ENCODE data around the gene RCBTB1. TPM values are rescaled to one million over a fixed set of nuclear protein-coding genes. Genes with fewer than 3 reads are reported as not detected.
"Not testable (repeated sequence)": the region's sequence is repeated elsewhere in the genome, so short reads cannot be mapped to it uniquely, and the experiment has no call there.

The RCBTB1 gene
- total RNA-seq, 1 donor from 2014 or later: 21.6 TPM

DNA sequence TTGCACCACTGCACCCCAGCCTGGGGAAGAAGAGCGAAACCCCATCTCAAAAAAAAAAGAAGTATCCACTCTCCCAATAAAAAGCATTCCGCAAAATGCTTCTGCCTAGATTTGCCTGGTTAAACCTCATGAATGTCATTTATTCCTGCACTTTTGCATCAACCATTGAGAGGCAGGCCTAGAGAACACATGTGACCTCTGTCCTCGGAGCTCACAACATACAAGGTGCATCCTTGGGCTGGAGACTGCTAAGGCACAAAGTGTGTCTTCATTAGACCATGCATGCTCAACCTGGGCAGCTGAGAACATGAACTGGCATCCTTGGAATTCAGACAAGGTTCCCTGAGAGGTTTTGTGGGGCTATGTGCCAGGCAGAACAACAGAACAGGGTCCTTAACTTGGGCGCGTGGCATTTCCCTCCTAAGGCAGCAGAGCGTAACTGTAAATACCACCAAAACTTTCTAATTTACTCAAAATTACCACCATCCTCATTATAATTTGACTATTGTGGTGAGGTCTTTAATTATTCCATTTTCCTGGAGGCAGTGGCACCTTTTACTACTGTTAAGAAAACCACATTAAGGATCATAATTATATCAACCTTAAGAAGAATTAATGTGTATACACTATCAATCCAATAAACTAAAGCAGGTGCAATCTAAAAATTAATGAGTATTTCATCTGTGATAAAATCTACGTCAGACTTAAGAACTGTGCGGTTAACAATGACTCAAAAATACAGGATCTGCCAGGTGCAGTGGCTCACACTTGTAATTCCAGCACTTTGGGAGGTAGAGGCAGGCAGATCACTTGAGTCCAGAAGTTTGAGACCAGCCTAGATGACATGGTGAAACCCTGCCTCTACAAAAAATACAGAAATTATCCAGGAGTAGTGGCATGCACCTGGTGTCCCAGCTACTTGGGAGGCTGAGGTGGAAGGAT lies 13.8 kb downstream of the RCBTB1 start:
- Histone ChIP-seq H3K4me3 (no peak overlapping the region), H3K4me1 (peaks cover 11% of the 10 kb centered on the region), H3K9me3 (replicated peaks) (no peaks in the 10 kb centered on the region), H3K27me3 (ENCODE audit: low read depth) (no peaks in the 10 kb centered on the region), H3K27ac (replicated peaks) (no peak overlapping the region), H3K36me3 (peaks cover 6% of the 10 kb centered on the region)
- intact Hi-C loops (cut with micrococcal nuclease): no loop called here
- TF ChIP-seq, protein P1, sequence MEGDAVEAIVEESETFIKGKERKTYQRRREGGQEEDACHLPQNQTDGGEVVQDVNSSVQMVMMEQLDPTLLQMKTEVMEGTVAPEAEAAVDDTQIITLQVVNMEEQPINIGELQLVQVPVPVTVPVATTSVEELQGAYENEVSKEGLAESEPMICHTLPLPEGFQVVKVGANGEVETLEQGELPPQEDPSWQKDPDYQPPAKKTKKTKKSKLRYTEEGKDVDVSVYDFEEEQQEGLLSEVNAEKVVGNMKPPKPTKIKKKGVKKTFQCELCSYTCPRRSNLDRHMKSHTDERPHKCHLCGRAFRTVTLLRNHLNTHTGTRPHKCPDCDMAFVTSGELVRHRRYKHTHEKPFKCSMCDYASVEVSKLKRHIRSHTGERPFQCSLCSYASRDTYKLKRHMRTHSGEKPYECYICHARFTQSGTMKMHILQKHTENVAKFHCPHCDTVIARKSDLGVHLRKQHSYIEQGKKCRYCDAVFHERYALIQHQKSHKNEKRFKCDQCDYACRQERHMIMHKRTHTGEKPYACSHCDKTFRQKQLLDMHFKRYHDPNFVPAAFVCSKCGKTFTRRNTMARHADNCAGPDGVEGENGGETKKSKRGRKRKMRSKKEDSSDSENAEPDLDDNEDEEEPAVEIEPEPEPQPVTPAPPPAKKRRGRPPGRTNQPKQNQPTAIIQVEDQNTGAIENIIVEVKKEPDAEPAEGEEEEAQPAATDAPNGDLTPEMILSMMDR (IDR thresholded peaks at IDR 0.05; ENCODE audit: borderline replicate concordance): no peak
- no peak for DNase-seq

DNA sequence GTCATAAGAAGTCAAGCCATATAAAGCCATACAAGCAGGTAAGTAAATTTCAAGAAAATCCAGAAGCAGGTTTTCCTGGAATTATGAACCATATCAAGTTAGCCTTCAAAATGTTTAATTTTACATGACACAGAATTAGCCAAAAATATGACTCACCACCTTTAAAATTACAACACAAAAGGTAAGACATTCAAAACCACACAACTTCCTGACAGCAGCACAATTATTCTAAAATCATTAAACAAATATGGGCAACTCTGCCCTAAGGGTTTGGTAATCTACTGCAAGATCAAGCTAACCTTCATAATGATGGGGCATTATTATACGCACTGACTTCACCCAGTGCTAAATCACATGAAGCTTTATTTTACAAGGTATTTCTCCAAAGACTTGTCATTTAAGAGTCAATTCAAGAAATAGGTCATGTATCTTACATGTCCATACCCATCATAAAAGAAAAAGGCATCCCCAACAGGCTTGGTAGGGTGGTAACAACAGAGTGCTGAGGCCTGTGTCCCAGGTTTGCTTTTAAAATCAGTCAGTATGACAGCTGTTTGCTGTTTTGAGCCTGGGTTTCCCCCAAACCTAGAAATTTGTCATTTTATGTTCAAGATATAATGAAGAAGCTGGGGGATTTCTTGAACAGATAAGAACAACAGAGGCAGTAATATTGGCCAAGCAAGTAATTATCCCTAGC lies 15.2 kb downstream of the RCBTB1 start:
- peaks cover 10% of the 10 kb centered on the region for H3K36me3 ChIP-seq
- no peaks in the 10 kb centered on the region for H3K27me3 ChIP-seq (ENCODE audit: low read depth)
- TF ChIP-seq, protein P1 (IDR thresholded peaks at IDR 0.05; ENCODE audit: borderline replicate concordance): no peak
- no peak for DNase-seq
- no peak overlapping the region for H3K4me3 ChIP-seq
- H3K4me1 ChIP-seq: peaks cover 15% of the 10 kb centered on the region
- H3K9me3 ChIP-seq (replicated peaks): no peaks in the 10 kb centered on the region
- H3K27ac ChIP-seq (replicated peaks): no peak overlapping the region
- intact Hi-C loops (cut with micrococcal nuclease): no loop called here

DNA sequence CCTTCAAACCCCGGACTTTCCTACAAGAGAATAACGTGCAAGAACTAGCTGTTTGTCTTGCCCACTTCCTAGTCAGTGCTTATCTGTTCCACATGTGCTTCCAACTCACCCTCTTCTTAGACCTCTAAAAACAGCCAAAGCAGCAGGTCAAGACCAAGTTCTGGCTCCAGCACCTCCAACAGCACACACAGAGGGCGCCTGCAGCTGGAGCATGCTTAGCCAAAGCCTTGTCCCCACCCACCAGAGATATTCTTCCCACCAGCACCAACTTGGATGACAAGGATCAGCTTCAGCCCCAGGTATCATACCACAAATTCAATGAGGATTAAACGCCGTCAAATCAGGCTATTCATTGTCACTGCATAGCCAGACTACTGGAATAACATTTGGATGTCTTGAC lies 17.9 kb downstream of the RCBTB1 start:
- intact Hi-C loops (cut with micrococcal nuclease): no loop called here
- H3K4me1 ChIP-seq: peaks cover 15% of the 10 kb centered on the region

DNA sequence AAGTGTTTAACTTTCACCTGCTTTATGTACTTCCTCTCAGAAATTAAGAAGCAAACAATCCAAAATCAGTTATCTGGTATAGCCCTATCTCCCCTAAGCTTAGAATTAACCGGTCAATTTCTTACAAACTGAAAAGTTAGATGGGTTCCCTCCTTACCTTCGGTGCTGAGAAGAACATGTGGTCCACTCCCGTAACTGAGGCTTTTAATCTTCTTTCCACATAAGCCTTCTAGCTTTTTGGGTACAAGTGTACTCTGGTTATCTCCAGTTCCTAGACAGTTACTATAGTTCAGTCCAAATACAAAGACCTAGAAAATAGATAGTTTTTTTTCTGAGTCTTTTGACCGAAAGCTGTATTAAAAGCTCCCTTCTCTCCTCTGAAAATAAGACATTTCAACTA lies 18.9 kb downstream of the RCBTB1 start:
- Histone ChIP-seq H3K36me3 (peaks cover 18% of the 10 kb centered on the region), H3K4me3 (no peak overlapping the region), H3K9me3 (replicated peaks) (no peaks in the 10 kb centered on the region), H3K27ac (replicated peaks) (no peak overlapping the region), H3K27me3 (ENCODE audit: low read depth) (no peaks in the 10 kb centered on the region), H3K4me1 (peaks cover 21% of the 10 kb centered on the region)
- DNase-seq: no peak
- intact Hi-C loops (cut with micrococcal nuclease): no loop called here
- TF ChIP-seq, protein P1 (IDR thresholded peaks at IDR 0.05; ENCODE audit: borderline replicate concordance): no peak

More for the DNA sequence above, 17.9 kb downstream of the RCBTB1 start:
- Histone ChIP-seq H3K27me3 (ENCODE audit: low read depth) (no peaks in the 10 kb centered on the region), H3K36me3 (peaks cover 18% of the 10 kb centered on the region), H3K27ac (replicated peaks) (no peak overlapping the region), H3K4me3 (no peak overlapping the region), H3K9me3 (replicated peaks) (no peaks in the 10 kb centered on the region)
- TF ChIP-seq, protein P1 (IDR thresholded peaks at IDR 0.05; ENCODE audit: borderline replicate concordance): no peak
- DNase-seq: no peak

DNA sequence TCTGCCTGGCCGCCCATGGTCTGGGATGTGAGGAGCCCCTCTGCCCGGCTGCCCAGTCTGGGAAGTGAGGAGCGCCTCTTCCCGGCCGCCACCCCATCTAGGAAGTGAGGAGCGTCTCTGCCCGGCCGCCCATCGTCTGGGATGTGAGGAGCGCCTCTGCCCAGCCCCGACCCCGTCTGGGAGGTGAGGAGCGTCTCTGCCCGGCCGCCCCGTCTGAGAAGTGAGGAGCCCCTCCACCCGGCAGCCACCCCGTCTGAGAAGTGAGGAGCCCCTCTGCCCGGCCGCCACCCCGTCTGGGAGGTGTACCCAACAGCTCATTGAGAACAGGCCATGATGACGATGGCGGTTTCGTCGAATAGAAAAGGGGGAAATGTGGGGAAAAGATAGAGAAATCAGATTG lies 19.9 kb downstream of the RCBTB1 start:
- H3K27ac ChIP-seq (replicated peaks); intact Hi-C loops (cut with micrococcal nuclease); H3K9me3 ChIP-seq (replicated peaks); H3K27me3 ChIP-seq (ENCODE audit: low read depth); DNase-seq; H3K4me3 ChIP-seq: not testable (repeated sequence)
- Histone ChIP-seq H3K36me3 (peaks cover 19% of the 10 kb centered on the region), H3K4me1 (peaks cover 30% of the 10 kb centered on the region)

All from left ventricle myocardium inferior (tissue), 1 donor.